Pancreas (tissue), 10 donors: ENCODE data around the gene LAMA5. TPM values are rescaled to one million over a fixed set of nuclear protein-coding genes. Genes with fewer than 3 reads are reported as not detected.
A peak's percentile ranks its signal among the peaks of the same experiment; 100 is the strongest.

Source experiments
- ATAC-seq, 4 donors: fragments of 200-7000 bp; cut with Tn5 transposase; one replicate each; pipeline versions ENCODE4 v1.8.0 to v1.9.1; 2020; ENCODE audit warnings: mild to moderate bottlenecking in 4 of 4, moderate library complexity in 4 of 4
- DNase-seq, 6 donors: peaks; one replicate each; pipeline ENCODE4 v3.0.0-alpha.2; 2020
- FAIRE-seq: peaks from 2 replicates; lab custom pipeline; 2012; peaks lifted over from hg19 to GRCh38; lab: Jason Lieb, UNC
- H3K27ac ChIP-seq, 4 donors: fragments of 200-600 bp; sonication (generic); 1 replicate in 3 of 4; 2 replicates in 1 of 4; pipeline versions ENCODE4 v1.5.0 to v1.8.0; 2020
- H3K27me3 ChIP-seq, 4 donors: fragments of 200-600 bp; one replicate each; pipeline ENCODE4 v1.8.0; 2021
- H3K36me3 ChIP-seq, 3 donors: fragments of 200-600 bp; sonication (generic) in 1 of 3; one replicate each; pipeline versions ENCODE4 v1.5.0 to v1.8.0; 2020 to 2021
- H3K4me1 ChIP-seq, 3 donors: fragments of 200-600 bp; one replicate each; pipeline ENCODE4 v1.8.0; 2021
- H3K4me3 ChIP-seq, 4 donors: fragments of 200-600 bp; sonication (generic) in 2 of 4; one replicate each; pipeline versions ENCODE4 v1.5.0 to v1.8.0; 2020 to 2021
- H3K9me3 ChIP-seq, 4 donors: fragments of 200-600 bp; one replicate each; pipeline ENCODE4 v1.8.0; 2021
- WGBS, 2 donors: extraction: QIAGEN DNeasy Blood & Tissue Kit; methylation state at CpG; one replicate each; pipeline ENCODE4 v1.1.7; 2013; 5-methylcytosine and 5-hydroxymethylcytosine counted together
- intact Hi-C, 3 donors: fragments of 100-400 bp; cut with DNase I; formaldehyde crosslinking; loops; one replicate each; pipeline versions ENCODE4 v1.11.1 to v1.14.2; 2022
- polyA plus RNA-seq, 2 donors: library from polyadenylated mRNA; stranded (reverse); fragments of 200-250 nt; gene quantifications; one replicate each; pipeline ENCODE4 v1.2.3, GENCODE V29; 2013
- total RNA-seq, 6 donors: library from RNA; stranded (reverse); fragmentation: NEBNext Ultra II Directional in 4 of 6; extraction: Animal tissue kit (Norgen Biotek cat#: 25700) in 4 of 6; gene quantifications; one replicate each; pipeline versions ENCODE4 v1.2.1 to v1.2.4, GENCODE V29; 2021 to 2023
- TF ChIP-seq, protein P1 (sequence below), 4 donors: fragments of 200-600 bp; sonication (generic) in 3 of 4; IDR thresholded peaks; one replicate each; pipeline versions ENCODE4 v1.5.0 to v1.8.0; 2021; ENCODE audit warnings: antibody characterized with exemption in 4 of 4
- donor health status: healthy with polysubstance abuse.
- donor health status: DM: no; HTN: no; CAD: no; lungs with moderate emphysema.
- donor health status: DM: no; HTN: no; CAD: no.
- donor health status: control.
- donor health status: control.
- donor health status: Bipolar disorder and iron deficiency.
- donor health status: DM: yes; HTN: yes; CAD: no.
- donor health status: DM: no; HTN: no; CAD: no.
- donor health status: DM: no; HTN: no; CAD: no.
- donor health status: DM: yes; HTN: yes; CAD: no.

The LAMA5 gene
- total and polyA plus RNA-seq, 8 donors, result 43.6 to 344 (median 62.2) TPM

DNA sequence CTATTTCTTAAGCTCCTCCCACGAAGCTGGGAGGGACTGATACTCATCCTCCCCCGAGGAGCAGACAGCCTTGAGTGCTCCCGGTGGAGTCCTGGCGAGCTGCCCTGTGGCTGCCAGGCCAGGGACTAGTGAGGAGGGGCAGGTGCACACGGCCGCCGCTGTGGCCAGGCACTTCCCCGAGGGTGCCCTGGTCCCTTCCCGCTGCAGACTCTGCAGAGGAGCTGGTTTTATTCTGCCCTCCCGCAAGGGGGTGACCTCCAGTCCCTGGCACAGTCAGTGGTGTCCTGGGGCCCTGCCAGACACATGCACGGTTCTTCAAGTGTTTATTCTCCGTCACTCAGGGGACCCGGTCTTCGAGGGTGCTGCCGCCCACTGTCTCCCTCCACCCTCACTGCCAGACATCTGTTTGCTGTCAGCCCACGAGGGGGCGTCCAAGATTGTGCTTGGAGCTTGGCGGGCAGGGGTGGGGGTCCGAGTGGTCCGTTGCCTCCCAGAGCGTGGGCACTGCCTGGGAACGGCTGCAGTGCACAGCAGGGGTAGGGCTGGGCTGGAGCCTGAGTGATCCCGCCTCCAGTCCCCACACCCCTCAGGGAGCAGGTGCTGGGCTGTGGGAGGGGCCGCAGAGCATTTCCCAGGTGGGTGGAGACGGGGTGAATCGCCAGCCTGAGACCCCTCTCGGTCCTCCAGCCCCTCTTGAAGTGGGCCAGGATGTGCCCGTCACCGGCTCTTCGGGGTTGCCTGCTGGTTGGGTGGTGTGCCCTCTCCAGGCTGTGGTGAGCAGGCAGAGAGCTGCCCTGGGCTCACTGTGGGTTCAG is 43.0 kb upstream of the LAMA5 start:
- Histone ChIP-seq H3K9me3 (no peaks in the 10 kb centered on the region), H3K36me3 (no peaks in the 10 kb centered on the region), H3K4me1 (peaks cover 15 to 28% (median 19%) of the 10 kb centered on the region in 3 donors), H3K27me3 (no peaks in the 10 kb centered on the region), H3K27ac (no peak overlapping the region), H3K4me3 (peak overlapping the region in 1 of 4 donors; percentile 2)
- TF ChIP-seq, protein P1, sequence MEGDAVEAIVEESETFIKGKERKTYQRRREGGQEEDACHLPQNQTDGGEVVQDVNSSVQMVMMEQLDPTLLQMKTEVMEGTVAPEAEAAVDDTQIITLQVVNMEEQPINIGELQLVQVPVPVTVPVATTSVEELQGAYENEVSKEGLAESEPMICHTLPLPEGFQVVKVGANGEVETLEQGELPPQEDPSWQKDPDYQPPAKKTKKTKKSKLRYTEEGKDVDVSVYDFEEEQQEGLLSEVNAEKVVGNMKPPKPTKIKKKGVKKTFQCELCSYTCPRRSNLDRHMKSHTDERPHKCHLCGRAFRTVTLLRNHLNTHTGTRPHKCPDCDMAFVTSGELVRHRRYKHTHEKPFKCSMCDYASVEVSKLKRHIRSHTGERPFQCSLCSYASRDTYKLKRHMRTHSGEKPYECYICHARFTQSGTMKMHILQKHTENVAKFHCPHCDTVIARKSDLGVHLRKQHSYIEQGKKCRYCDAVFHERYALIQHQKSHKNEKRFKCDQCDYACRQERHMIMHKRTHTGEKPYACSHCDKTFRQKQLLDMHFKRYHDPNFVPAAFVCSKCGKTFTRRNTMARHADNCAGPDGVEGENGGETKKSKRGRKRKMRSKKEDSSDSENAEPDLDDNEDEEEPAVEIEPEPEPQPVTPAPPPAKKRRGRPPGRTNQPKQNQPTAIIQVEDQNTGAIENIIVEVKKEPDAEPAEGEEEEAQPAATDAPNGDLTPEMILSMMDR (IDR thresholded peaks at IDR 0.05), result peak in 2 of 4 donors; percentile 13 to 34
- ATAC-seq (peak; percentile 47 to 74 (median 59)), FAIRE-seq (no peak), DNase-seq (peak; percentile 73 to 93 (median 82))
- intact Hi-C loops, result no loop called here
- 10 to 14% methylated on average over 30 of the region's 30 CpGs for WGBS, 2 donors

DNA sequence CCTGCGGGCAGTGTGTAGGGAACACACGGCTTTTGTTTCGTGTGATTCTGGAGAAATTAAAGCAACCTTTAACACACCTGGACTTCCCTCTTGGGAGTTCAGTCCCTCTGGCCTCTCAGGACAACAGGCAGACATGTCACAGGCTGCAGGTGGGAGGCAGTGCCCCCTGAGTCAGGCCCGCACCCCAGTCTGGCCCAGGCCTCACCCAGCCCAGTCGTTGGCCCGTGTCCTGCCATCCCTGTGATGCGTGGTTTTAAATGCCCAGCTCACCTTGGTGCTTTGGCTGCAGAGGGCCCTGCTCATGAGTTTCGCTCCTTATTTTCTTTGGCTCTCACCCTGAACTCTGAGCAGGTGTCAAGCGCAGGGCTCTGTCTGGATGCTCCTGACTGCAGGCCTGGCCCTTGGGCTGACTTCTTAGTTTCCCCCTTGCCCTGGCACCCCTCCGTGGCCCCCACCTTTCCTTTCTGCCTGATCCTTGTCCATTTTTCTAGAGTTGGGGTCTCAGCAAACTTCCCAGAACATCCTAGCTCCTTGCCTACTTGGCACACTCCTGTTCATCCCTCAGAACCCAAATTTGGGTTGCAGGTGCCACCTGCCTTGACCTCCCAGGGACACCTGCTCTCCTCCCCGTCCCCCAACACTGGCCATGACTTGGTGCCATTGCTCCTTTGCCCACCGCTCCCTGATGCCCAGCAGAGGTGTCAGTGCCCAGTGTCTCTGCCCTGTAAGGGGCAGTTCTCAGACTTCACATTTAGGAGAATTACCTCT is 42.2 kb upstream of the LAMA5 start:
- Histone ChIP-seq H3K4me1 (peaks cover 15 to 28% (median 19%) of the 10 kb centered on the region in 3 donors), H3K4me3 (no peak overlapping the region), H3K9me3 (no peaks in the 10 kb centered on the region), H3K27ac (no peak overlapping the region), H3K36me3 (no peaks in the 10 kb centered on the region), H3K27me3 (no peaks in the 10 kb centered on the region)
- FAIRE-seq (no peak), DNase-seq (no peak), ATAC-seq (no peak)
- 60 to 67% methylated on average over 12 of the region's 12 CpGs for WGBS, 2 donors
- intact Hi-C loops, result no loop called here
- TF ChIP-seq, protein P1 (IDR thresholded peaks at IDR 0.05), result no peak

DNA sequence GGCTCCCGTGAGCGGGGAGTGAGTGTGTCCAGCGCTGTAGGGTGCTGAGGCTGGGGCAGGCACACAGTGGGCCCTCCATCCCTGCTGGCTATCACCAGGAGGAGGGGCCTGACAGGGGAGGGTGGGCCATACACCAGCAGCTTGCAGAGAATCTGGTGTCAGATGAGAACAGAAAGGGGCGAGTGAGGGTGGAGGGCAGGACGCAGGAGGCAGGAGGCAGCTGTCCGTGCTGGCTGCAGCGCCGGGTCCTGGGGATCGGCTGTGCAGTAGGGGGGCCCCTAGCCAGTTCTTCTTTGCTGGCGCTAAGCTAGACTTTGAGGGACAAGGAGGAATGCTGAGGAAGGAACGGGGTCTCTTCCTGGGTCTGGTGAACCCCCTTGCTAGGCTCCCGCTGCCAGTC is 41.5 kb upstream of the LAMA5 start:
- no peak for ATAC-seq
- Histone ChIP-seq H3K27ac (no peak overlapping the region), H3K27me3 (no peaks in the 10 kb centered on the region), H3K36me3 (no peaks in the 10 kb centered on the region), H3K9me3 (no peaks in the 10 kb centered on the region), H3K4me1 (peaks cover 15 to 28% (median 19%) of the 10 kb centered on the region in 3 donors), H3K4me3 (no peak overlapping the region)
- 73 to 81% methylated on average over 12 of the region's 12 CpGs for whole genome bisulfite sequencing, 2 donors
- FAIRE-seq, result no peak
- no peak for DNase-seq
- intact Hi-C loops, result no loop called here
- TF ChIP-seq, protein P1 (IDR thresholded peaks at IDR 0.05), result no peak

DNA sequence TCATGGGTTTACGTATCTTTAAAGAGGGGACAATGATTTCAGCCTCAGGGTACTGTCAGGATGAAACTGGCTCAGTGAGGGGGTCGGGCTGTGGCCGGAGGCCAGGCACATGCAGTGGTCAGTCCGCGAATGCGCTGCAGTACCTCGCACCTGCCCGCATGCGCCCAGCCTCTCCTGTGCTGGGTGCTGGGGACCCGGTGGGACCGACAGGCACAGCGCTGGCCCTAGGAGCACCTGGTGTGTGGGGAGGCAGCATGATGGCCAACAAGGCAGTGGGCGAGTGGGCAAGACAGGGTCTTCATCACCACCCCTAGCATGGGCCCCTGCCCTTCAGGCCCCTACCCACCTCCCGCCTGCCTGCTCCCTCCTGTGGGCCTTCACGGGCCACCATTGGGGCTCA is 40.9 kb upstream of the LAMA5 start:
- Histone ChIP-seq H3K9me3 (no peaks in the 10 kb centered on the region), H3K4me1 (peaks cover 15 to 28% (median 19%) of the 10 kb centered on the region in 3 donors), H3K27me3 (no peaks in the 10 kb centered on the region), H3K36me3 (no peaks in the 10 kb centered on the region), H3K27ac (no peak overlapping the region), H3K4me3 (no peak overlapping the region)
- intact Hi-C loops, result no loop called here
- no peak for DNase-seq
- no peak for ATAC-seq
- TF ChIP-seq, protein P1 (IDR thresholded peaks at IDR 0.05), result no peak
- no peak for FAIRE-seq
- 86 to 87% methylated on average over 15 of the region's 15 CpGs for WGBS, 2 donors
